Fibroblast of lung (primary cell): ENCODE data around the gene PIAS4. TPM values are rescaled to one million over a fixed set of nuclear protein-coding genes. Genes with fewer than 3 reads are reported as not detected.

Experiments
- DNase-seq, 2 donors: peaks; one replicate each; pipeline versions ENCODE4 v3.0.0 to v3.0.0-alpha.2; 2010; ENCODE audit warnings: low read depth in 2 of 2
- H2AFZ ChIP-seq: 2 replicates; pipeline ENCODE4 v1.5.1; 2012; ENCODE audit warnings: low read length, control low read depth, inconsistent platforms
- H3K27ac ChIP-seq: 2 replicates; pipeline ENCODE4 v1.5.1; 2011; ENCODE audit warnings: low read length, control low read depth; ENCODE audit not compliant: insufficient read depth
- H3K27me3 ChIP-seq: 2 replicates; pipeline ENCODE4 v1.5.1; 2011; ENCODE audit warnings: mild to moderate bottlenecking, low read length; ENCODE audit not compliant: control insufficient read depth, insufficient read depth
- H3K36me3 ChIP-seq: 2 replicates; pipeline ENCODE4 v1.5.1; 2011; ENCODE audit warnings: low read length; ENCODE audit not compliant: control insufficient read depth, insufficient read depth
- H3K4me1 ChIP-seq: 2 replicates; pipeline ENCODE4 v1.5.1; 2011; ENCODE audit warnings: low read length; ENCODE audit not compliant: control insufficient read depth, insufficient read depth; ENCODE audit errors: extremely low read depth
- H3K4me2 ChIP-seq: 2 replicates; pipeline ENCODE4 v1.5.1; 2011; ENCODE audit warnings: low read length, control low read depth; ENCODE audit not compliant: insufficient read depth; ENCODE audit errors: extremely low read depth
- H3K4me3 ChIP-seq, 4 experiments: fragments of 200-600 bp in 1 of 4; sonication (generic) in 1 of 4; replicated peaks in 1 of 4; 2 replicates each; pipeline ENCODE4 v1.5.1; 2011 to 2016; ENCODE audit warnings: low read length in 4 of 4, low read depth in 3 of 4, mild to moderate bottlenecking in 3 of 4, control low read depth in 2 of 4, inconsistent platforms in 1 of 4, mixed read lengths in 1 of 4; ENCODE audit not compliant: insufficient read depth in 1 of 4; ENCODE audit errors: control extremely low read depth in 1 of 4
- H3K79me2 ChIP-seq: 2 replicates; pipeline ENCODE4 v1.5.1; 2012; ENCODE audit warnings: mild to moderate bottlenecking, low read length, inconsistent platforms; ENCODE audit not compliant: control insufficient read depth, insufficient read depth
- H3K9ac ChIP-seq: 2 replicates; pipeline ENCODE4 v1.5.1; 2011; ENCODE audit warnings: mild to moderate bottlenecking, low read length, control low read depth; ENCODE audit not compliant: insufficient read depth
- H3K9me3 ChIP-seq: 2 replicates; pipeline ENCODE4 v1.5.1; 2012; ENCODE audit warnings: low read depth, low read length; ENCODE audit not compliant: control insufficient read depth, insufficient read depth
- H4K20me1 ChIP-seq: 2 replicates; pipeline ENCODE4 v1.5.1; 2011; ENCODE audit warnings: low read length; ENCODE audit not compliant: control insufficient read depth, insufficient read depth; ENCODE audit errors: extremely low read depth
- EZH2 ChIP-seq: IDR thresholded peaks from 2 replicates; pipeline ENCODE4 v1.5.1; 2012; ENCODE audit warnings: low read length, control low read depth, mild to moderate bottlenecking; ENCODE audit errors: missing control alignments
- polyA plus RNA-seq, 2 donors: library from polyadenylated mRNA; depleted of rRNA in 1 of 2; stranded (reverse) in 1 of 2; unstranded in 1 of 2; fragments of >200 nt; gene quantifications; 2 replicates each; pipeline ENCODE4 v1.2.1, GENCODE V29; 2011 to 2012; ENCODE audit warnings: missing spikeins in 1 of 2
- total RNA-seq: library from RNA; depleted of rRNA; stranded (reverse); fragments of >200 nt; gene quantifications from 2 replicates; pipeline ENCODE4 v1.2.1, GENCODE V29; 2014
- TF ChIP-seq, protein P1 (sequence below), 2 donors: IDR thresholded peaks in 1 of 2; conservative IDR thresholded peaks in 1 of 2; 1 replicate in 1 of 2; 2 replicates in 1 of 2; pipeline ENCODE4 v1.5.1; 2011 to 2012; ENCODE audit warnings: low read length in 2 of 2, control low read depth in 1 of 2, inconsistent platforms in 1 of 2, low read depth in 1 of 2, mild to moderate bottlenecking in 1 of 2

Gene PIAS4
- total and polyA plus RNA-seq, 2 donors (not counting 1 experiment from before 2014, with no cell fraction given), result 6.6 to 14.9 TPM

DNA sequence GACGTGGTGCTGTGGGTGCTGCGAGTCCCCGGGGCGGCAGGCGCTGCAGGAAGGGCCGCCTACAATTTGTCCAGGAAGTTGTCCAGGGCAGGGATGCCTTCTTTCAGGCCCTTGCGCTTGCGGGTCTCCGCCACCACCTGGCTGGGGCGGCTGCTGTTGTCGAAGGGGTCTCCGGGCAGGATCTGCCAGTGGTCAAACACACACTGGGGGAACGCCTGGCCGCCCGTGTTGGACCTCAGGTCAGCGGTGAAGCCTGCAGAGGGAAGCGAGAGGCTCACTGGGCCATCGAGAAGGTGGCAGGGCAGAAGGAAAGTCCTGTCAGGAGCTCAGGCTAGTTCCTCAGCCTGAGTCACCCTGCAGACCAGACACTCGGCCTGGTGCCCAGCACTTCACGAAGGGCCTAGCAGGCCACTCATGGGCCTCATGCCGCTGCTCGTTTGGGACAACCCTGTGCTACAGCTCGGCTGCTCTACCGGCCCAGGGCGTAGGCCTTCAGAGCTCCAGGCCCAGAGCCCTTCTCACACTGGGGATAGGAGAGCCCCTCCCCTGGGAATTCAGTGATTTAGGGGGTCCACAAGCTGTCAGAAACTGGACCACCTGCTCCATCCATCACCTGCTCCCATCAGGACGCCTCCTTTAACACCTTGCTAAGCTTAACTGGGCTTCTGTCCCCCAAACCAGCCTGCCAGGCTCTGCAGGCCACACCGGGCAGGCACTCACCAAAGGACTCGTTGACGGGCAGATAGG lies 30.9 kb upstream of the PIAS4 start:
- Histone ChIP-seq H3K79me2 (peaks cover 58% of the 10 kb centered on the region), H3K4me3 (no peak overlapping the region), H4K20me1 (peaks cover 3% of the 10 kb centered on the region), H3K27ac (no peak overlapping the region), H3K27me3 (no peaks in the 10 kb centered on the region), H3K9me3 (no peaks in the 10 kb centered on the region), H3K4me1 (peaks cover 3% of the 10 kb centered on the region), H2AFZ (no peak overlapping the region), H3K9ac (peak overlapping the region; percentile 7), H3K4me2 (no peak overlapping the region), H3K36me3 (peaks cover 55% of the 10 kb centered on the region)
- TF ChIP-seq, protein P1, sequence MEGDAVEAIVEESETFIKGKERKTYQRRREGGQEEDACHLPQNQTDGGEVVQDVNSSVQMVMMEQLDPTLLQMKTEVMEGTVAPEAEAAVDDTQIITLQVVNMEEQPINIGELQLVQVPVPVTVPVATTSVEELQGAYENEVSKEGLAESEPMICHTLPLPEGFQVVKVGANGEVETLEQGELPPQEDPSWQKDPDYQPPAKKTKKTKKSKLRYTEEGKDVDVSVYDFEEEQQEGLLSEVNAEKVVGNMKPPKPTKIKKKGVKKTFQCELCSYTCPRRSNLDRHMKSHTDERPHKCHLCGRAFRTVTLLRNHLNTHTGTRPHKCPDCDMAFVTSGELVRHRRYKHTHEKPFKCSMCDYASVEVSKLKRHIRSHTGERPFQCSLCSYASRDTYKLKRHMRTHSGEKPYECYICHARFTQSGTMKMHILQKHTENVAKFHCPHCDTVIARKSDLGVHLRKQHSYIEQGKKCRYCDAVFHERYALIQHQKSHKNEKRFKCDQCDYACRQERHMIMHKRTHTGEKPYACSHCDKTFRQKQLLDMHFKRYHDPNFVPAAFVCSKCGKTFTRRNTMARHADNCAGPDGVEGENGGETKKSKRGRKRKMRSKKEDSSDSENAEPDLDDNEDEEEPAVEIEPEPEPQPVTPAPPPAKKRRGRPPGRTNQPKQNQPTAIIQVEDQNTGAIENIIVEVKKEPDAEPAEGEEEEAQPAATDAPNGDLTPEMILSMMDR (conservative IDR thresholded peaks at IDR 0.05 in 1 of 2, IDR thresholded peaks at IDR 0.05 in 1 of 2; ENCODE audit: low read depth in 1 of 2, low read length in 2 of 2), result no peak
- no peak for TF ChIP-seq EZH2
- peak in 1 of 2 donors; percentile 31 for DNase-seq

DNA sequence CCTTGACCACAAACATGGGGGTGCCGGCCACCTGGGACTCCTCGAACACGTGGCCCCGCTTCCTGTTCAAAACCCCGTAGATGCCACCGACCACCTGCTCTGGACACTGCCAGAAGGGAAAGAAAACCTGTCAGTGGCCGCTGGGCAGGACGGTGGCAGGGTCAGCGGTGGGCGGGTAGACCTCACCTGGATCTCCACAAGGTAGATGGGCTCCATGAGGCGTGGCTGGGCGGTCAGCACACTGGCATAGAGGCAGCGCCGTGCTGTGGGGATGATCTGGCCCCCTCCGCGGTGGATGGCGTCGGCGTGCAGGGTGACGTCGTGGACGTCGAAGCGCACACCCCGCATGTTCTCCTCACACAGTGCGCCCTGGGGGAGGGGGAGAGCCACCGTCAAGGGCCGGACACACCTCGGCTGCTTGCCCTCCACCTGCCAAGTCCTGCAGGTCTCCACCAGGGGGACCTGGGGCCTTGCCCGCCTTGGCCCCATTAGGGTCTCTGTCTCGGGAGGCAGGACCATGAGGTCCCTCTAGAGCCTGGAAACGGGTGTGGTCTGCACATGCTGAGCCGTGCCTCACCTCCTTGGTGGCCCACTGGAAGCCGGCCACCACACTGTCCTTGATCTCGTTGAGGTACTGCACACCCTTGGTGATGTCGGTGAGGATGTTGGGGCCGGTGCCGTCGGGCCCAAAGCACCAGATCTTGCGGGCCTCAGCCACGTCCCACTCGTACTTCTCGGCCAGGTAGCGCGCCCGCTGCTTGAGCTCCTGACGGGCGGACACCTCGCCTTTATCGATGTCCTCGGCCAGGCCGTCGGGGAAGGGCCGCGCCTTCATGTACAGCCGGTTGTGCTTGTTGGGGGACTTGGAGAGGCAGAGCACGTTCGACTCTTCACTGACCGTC lies 30.0 kb upstream of the PIAS4 start:
- Histone ChIP-seq H3K4me3 (no peak overlapping the region), H3K4me2 (no peak overlapping the region), H3K4me1 (peaks cover 3% of the 10 kb centered on the region), H3K27me3 (no peaks in the 10 kb centered on the region), H3K27ac (no peak overlapping the region), H2AFZ (no peak overlapping the region), H3K9ac (no peak overlapping the region), H4K20me1 (peaks cover 3% of the 10 kb centered on the region), H3K9me3 (no peaks in the 10 kb centered on the region), H3K79me2 (peaks cover 66% of the 10 kb centered on the region), H3K36me3 (peaks cover 62% of the 10 kb centered on the region)
- no peak for DNase-seq
- TF ChIP-seq, protein P1 (conservative IDR thresholded peaks at IDR 0.05 in 1 of 2, IDR thresholded peaks at IDR 0.05 in 1 of 2; ENCODE audit: low read depth in 1 of 2, low read length in 2 of 2), result peak in 1 of 2 donors; percentile 8
- no peak for TF ChIP-seq EZH2

DNA sequence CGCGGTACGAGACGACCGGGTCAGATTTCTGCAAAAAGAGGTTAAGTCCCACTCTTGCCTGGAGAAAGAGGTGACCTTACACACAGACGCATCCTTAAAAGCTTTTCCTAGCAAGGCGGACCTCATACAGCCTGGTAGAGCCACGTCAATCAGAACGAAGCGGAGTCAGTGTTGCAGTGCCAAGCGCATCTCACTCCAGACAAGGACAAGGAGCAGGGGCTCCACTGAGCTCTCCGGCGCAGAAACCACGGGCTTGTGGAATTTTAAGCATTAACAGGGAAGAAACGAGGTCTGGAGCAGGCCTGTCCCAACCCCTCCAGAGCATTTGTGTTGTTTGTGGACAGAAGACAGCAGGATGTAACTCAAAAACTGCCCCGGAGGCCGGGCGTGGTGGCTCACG lies 29.4 kb upstream of the PIAS4 start:
- peaks cover 68% of the 10 kb centered on the region for H3K36me3 ChIP-seq
- no peak for DNase-seq
- no peaks in the 10 kb centered on the region for H3K27me3 ChIP-seq
- no peak overlapping the region for H3K4me3 ChIP-seq
- no peak overlapping the region for H3K9ac ChIP-seq
- peaks cover 6% of the 10 kb centered on the region for H4K20me1 ChIP-seq
- no peak overlapping the region for H3K27ac ChIP-seq
- H2AFZ ChIP-seq, result no peak overlapping the region
- H3K9me3 ChIP-seq, result no peaks in the 10 kb centered on the region
- H3K4me1 ChIP-seq, result peaks cover 10% of the 10 kb centered on the region
- H3K79me2 ChIP-seq, result peaks cover 73% of the 10 kb centered on the region
- no peak overlapping the region for H3K4me2 ChIP-seq
- TF ChIP-seq, protein P1 (conservative IDR thresholded peaks at IDR 0.05 in 1 of 2, IDR thresholded peaks at IDR 0.05 in 1 of 2; ENCODE audit: low read depth in 1 of 2, low read length in 2 of 2), result no peak
- no peak for TF ChIP-seq EZH2
